IPS-18c (cell line): Measurements from ENCODE around the gene ZDBF2.
"Not testable (repeated sequence)": the region's sequence is repeated elsewhere in the genome, so short reads cannot be mapped to it uniquely, and the experiment has no call there.

ENCODE experiments used
- H3K4me3 ChIP-seq: 2 replicates; pipeline ENCODE4 v1.7.0; 2013; ENCODE audit warnings: low read depth, mild to moderate bottlenecking, low read length, moderate library complexity; ENCODE audit not compliant: insufficient read depth
- H3K9me3 ChIP-seq: one replicate; pipeline ENCODE4 v1.6.1; 2013; ENCODE audit warnings: mild to moderate bottlenecking, low read length, moderate library complexity; ENCODE audit not compliant: control insufficient read depth, insufficient read depth

The ZDBF2 gene

DNA sequence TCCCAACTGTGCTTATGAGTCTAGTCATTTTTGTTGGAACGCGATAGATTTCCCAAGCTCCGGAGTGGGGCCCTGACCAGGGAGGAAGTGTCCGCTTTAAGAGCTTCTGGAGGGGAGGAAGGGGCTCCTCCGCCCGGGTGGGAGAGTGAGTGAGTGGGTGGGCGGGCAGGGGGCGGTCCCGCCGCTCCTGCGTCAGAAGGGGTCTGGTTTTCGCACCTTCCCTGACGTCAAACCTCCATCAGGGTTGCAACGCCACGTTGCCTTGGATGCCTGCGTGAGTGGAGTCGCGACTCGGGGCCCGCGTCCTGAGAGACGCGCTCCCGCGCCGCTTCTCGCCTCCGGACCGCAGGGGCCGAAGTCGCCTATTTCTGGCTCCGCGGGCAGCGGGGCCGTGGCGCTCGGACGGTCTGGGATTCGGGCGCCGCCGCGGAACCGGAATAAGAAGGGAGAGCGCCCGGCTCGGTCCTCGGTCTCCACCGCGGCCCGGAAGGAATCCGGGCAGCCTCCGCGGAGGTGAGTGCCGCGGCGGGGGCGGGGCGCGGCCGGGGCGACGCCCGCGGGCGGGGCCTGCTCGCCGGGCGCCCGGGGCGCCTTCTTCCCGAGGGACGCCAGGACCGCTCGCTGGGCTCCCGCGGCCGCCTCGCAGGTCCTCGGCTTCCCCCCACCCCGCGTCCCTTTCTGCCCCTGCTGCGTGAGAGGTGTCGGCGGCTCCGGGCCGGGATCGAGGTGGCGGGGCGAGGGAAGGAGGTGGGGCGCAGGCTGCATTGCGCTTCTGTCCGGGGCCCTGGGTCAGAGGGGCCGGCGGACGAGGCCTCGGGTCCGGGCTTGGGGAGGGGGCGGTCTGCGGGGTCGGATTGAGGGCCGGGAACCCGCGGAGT, at the start of gene ZDBF2:
Gene ZDBF2 (plus strand): TSS at position 230 of the 878 bp plus-strand sequence. CDS start 7,187 bp downstream, outside the sequence.
- Histone ChIP-seq H3K4me3 (peak within 1 kb of the TSS; percentile 89), H3K9me3 (no peaks in the 10 kb centered on the region)

DNA sequence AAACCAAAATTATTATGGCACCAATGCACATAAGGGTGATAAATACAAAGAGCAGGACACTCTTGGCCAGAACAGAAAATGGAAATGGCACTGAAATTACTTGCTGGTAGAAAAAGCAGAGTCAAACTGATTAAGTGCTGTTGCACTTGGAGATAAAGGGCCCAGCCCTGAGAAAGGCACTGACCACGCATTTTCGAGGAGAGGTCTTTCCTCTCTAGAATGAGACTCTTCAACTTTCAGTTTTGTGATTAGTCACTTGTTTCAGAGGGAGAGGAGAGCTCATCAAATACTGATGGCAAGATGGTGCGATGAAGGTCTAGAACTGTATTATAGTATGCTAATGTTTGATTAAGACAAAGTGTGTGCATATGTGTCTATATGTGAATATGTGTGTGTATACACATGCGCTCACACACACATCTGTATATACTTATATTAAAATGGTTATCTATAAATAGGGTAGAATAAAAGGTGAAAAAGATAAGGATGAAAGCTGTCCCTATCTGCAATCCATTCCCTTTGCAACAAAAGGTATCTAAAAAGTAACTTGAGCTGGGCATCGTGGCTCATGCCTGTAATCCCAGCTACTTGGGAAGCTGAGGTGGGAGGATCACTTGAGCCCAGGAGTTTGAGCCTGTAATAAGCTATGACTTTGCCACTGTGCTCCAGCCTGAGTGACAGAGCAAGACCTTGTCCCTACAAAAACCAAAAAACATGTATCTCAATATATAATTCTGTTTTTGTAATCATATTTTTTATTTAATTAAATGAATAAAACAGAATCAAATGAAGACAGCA, 48.8 kb upstream of the ZDBF2 start:
- H3K4me3 ChIP-seq: no peak overlapping the region
- no peaks in the 10 kb centered on the region for H3K9me3 ChIP-seq

DNA sequence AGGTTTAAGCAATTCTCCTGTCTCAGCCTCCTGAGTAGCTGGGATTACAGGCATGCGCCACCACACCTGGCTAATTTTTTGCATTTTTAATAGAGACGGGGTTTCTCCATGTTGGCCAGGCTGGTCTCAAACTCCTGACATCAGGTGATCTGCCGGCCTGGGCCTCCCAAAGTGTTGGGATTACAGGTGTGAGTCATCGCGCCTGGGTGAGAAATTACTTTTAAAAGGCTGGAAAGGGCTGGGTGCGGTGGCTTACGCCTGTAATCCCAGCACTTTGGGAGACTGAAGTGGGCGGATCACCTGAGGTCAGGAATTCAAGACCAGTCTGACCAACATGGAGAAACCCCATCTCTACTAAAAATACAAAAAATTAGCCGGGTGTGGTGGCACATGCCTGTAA, 45.8 kb upstream of the ZDBF2 start:
- H3K4me3 ChIP-seq, H3K9me3 ChIP-seq: not testable (repeated sequence)

DNA sequence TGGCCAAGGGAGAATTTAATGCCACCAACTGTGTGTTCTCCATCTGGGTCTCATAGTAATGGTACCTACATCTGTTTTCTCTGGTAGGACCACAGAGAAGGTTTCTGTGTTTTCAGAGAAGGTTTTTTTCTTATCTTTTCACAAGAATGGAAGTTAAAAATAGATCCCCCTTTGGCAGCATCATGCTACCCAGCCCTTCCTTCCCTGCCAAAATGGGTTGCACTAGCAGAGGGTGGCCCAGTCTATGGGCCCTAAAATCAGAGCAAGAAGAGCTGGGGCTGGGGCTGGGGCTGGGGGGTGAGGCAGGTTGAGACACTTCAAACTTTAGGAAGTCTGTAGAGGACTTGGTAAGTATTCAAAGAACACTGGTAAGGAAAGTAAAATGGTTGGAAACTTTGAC, 44.8 kb upstream of the ZDBF2 start:
- no peaks in the 10 kb centered on the region for H3K9me3 ChIP-seq
- H3K4me3 ChIP-seq: no peak overlapping the region

DNA sequence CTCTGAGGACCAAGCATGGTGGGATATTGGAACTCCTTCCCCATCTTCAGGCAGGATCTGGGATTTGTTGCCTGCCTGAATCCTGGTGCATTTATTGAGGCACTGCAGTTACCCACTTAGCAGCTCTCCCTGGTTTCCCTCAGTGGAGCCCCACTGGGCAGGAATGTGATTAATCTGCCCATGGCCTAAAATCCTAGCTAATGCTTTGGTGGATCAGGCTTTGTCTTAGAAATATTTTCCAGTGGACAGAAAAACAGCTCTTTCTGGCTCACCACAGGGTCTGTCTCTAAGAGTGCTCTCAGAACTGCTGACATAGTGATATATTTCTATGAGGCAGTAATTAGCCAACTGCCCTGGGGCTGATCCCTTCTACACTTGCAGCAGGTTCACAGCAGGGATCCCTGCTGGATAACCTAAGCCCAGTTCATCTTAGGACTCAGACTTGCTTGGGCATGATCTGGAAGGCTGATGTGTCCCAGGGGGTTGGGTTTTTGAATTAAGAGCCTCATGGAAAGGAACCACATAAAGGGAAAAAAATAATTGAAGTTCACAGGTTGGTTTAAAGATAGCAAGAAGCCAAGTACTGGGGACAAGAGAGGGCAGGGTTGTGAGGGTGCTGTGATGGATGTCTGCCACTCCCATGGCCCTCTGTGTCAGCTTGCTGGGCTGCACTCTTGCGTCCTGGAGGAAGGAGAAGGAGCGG, 44.3 kb upstream of the ZDBF2 start:
- Histone ChIP-seq H3K9me3 (no peaks in the 10 kb centered on the region), H3K4me3 (no peak overlapping the region)

DNA sequence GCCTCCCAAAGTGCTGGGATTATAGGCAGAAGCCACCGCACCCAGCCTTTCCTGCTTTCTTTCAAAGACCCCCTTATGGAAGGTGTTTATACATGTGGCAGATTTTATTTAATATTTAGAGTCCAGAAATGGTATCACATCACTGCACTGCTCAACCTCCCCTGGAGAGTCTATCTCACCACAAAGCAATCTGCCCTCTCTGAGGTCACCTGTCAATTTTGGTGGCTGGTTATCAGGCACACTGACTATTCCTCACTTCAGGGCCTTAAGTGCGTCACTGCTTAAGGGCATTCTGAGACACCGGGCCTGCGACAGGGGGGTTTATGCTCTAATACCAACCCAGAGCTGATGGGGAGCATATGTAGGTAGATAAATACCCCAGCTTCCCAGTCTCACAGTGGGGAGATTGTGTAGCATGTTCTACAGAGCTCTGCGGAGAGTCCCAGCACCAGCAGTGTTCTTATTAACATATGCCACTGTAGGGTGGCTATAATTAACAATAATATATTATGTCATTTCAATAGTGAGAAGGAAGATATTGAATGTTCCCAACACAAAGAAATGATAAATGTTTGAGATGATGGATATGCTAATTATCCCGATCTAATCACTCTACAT, 42.7 kb upstream of the ZDBF2 start:
- H3K9me3 ChIP-seq: no peaks in the 10 kb centered on the region
- H3K4me3 ChIP-seq: no peak overlapping the region

DNA sequence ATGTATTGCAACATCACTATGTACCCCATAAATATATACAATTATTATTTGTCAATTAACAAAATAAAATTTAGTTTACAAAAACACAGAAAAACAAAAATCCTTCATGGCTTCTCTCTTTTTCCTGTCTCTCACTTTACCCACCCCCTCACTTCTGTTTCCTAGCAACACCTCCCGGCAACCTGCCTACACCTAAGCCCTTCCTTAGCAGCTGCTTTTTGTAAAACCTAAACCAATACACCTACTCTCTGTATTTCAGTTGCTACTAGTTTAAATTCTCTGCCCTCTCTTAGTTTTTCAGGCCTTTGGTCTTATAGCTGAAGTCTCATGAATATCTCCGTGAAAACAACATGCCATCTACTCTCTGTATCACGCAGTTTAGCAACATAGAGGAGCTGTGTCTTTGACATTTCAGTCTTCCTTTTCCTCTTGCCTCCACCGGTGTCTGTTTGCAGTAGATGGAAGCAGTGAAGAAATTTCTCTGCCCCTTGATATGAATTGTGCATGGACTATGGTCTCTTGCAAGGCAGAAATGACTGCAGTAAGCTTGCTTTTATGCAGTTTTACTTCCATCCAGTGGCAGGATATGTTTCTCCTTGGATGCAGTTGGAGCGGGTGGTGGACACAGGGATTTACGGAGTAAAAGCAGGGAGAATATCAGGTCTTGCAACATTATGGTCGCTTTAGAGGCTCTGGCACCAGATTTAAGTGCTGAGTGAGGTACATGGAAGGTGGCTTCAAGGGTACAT, 42.0 kb upstream of the ZDBF2 start:
- no peak overlapping the region for H3K4me3 ChIP-seq
- peaks cover 3% of the 10 kb centered on the region for H3K9me3 ChIP-seq

DNA sequence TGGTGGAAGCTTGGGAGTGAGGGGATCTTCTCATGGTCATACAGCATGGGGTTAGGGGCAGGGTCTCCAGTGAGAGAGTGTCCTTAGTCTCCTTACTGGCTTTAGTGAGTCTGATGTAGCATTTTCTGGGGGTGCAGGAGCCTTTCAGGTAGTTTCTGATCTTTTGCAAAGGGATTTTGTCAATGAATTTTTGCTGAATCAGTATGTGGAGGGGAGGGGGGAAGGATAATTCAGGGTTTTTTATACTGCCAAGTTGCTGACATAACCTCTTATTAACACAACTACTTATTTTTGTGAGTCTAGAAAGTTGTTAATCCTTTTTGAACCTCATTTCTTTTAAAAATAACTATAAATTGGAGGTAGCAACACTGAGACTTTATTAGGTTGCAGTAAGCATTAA, 35.3 kb upstream of the ZDBF2 start:
- Histone ChIP-seq H3K4me3 (no peak overlapping the region), H3K9me3 (peaks cover 3% of the 10 kb centered on the region)

DNA sequence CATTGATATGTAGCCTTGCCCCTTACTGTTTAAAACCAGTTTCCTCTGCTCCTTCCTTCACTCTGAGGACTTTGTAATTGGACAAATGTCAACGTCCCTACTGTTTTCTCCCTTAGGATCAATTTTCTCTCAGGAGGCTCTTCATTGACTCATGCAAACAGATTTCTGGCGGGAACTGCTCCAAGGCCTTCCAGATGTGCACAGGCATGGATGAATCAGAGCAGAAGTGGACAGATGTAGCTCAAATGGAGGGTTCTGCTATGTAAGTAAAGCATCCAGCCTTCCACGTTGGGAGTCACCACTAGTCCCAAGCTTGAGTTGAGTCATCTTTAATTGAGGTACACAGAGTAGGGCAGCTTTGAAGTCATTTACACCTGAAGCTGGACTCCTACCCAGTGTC, 34.1 kb upstream of the ZDBF2 start:
- Histone ChIP-seq H3K9me3 (peaks cover 3% of the 10 kb centered on the region), H3K4me3 (no peak overlapping the region)

DNA sequence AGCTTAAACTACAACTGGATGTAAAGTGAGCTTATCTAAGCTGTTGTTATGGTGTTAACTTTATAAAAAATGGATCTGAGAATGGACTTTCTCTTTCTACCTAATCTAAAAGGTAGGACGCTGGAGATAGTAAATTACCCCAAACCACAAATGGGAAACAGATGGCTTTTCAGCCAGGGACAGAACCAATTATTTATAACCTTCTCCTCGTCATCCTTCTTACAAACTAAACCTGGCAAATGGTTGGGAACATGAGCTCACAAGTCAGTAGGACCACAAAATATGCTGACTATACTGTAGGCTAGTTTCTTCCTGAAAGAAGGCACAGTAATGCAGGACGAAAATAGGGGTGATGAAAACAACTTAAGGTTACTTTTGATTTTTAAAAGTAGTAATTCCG, 32.7 kb upstream of the ZDBF2 start:
- peaks cover 3% of the 10 kb centered on the region for H3K9me3 ChIP-seq
- no peak overlapping the region for H3K4me3 ChIP-seq

DNA sequence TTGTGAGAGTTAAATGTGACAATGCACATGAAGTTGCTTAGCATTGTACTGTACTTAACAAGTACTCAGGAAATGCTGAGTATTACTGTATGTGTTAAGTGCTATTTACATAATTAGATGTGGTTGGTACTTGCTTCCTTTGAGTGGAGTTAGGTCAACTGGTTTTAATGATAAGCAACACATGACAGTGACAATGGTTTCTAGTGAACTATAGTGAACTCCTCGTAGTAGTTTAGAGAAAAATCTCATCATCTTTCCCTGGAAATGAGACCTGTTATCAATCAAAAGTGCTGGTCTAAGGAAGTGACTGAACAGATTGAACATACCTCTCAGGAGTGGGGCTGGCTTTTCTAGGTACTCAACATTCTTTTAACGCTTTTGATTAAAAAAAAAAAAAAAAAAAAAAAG, 29.2 kb upstream of the ZDBF2 start:
- Histone ChIP-seq H3K4me3 (no peak overlapping the region), H3K9me3 (peaks cover 4% of the 10 kb centered on the region)

DNA sequence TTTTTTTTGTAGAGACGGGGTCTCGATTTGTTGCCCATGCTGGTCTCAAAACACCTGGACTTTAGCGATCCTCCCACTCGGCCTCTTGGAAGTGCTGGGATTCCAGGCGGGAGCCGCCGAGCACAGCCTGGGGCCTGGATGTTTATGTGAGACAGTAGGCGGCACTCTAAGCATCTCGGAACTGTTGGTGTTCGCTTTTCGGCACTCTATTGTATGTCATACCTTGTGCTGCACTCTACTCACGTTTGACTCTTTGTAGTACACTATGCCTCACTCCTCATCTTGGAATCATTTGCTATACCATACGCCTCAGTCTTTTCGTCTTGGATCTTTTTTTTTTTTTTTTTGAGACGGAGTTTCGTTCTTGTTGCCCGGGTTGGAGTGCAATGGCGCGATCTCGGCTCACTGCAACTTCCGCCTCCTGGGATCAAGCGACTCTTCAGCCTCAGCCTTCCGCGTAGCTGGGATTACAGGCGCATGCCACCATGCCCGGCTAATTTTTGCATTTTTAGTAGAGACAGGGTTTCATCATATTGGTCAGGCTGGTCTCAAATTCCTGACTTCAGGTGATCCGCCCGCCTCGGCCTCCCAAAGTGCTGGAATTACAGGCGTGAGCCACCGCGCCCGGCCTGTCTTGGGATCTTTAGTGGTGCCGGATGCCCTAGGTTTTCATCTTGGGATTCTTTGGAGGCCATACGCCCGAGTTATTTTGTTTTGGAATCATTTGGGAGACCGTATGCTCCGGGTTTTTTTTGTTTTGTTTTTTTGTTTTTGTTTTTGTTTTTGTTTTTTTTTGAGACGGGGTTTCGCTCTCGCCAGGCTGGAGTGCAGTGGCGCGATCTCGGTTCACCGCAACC, 24.2 kb upstream of the ZDBF2 start:
- Histone ChIP-seq H3K9me3 (peaks cover 6% of the 10 kb centered on the region), H3K4me3 (no peak overlapping the region)

DNA sequence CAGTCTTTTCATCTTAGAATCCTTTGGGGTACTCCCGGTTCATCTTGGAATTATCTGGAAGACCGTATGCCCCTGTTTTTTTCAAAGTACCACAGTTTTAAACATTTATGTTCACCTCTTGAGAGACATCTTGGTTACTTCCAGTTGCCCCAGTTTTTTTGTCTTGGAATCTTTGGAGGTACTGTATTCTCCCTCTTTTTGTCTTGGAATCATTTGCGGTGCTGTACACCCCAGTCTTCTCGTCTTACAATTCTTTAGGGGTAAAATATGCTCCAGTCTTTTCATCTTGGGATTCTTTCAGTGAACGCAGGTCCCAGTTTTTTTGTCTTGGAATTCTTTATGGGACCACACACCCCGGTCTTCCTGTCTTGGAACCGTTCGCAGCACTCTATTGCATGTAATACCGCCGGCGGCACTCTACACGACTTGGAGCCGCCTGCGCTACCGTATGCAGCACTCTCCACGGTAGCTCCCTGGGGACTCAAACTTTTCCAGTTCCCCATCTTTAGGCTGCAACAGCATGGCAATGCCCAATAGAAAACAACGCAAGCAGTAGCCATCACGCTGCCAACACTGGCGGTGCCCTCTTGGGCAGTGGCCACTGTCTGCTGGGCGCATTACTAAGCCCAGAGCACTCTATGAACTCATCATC, 21.2 kb upstream of the ZDBF2 start:
- Histone ChIP-seq H3K4me3 (no peak overlapping the region), H3K9me3 (peaks cover 6% of the 10 kb centered on the region)

DNA sequence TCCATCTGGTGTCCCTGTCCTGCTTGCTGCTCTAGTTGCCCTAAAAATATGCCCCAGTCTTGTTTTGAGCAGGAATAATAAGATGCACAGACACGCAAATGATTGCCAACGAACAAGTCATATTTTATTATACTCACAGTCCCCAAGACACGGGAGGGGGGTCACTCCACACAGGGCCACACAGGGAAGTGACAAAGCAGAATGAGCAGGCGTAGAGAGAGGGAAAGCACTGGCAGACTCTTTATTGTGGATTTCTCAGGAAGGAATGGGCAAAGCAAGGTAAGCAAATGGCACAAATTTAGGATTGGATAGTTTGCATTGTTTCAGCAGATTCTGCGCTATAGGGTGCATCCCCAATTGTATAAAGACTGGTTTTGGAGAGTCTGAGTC, 20.7 kb upstream of the ZDBF2 start:
- Histone ChIP-seq H3K4me3 (no peak overlapping the region), H3K9me3 (peaks cover 6% of the 10 kb centered on the region)

DNA sequence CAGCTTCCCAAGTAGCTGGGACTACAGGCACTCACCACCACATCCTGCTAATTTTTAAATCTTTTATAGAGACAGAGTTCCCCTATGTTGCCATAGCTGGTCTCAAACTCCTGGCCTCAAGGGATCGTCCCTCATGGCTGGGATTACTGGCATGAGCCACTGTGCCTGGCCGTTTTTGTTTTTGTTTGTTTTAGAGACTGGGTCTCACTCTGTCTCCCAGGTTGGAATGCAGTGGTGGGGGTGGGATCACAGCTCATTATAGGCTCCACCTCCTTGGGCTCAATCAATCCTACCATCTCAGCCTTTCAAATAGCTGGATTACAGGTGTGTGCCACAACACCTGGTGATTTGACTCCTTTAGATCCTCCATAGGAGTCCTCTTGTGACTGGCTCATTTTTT, 19.5 kb upstream of the ZDBF2 start:
- Histone ChIP-seq H3K9me3 (peaks cover 2% of the 10 kb centered on the region), H3K4me3 (no peak overlapping the region)
